Measurements from ENCODE around the gene KRTAP12-4.

The KRTAP12-4 gene

GRCh38 chr21:44609193-44609592 lies 45.3 kb downstream of the KRTAP12-4 start:
- DNase-seq: no peak

GRCh38 chr21:44606495-44606894 lies 48.0 kb downstream of the KRTAP12-4 start:
- no peak for DNase-seq
